GM12878 (cell line): ENCODE data around the gene CCNY. TPM values are rescaled to one million over a fixed set of nuclear protein-coding genes. Genes with fewer than 3 reads are reported as not detected.

Source experiments
- CREB1 ChIP-seq: IDR thresholded peaks from 2 replicates; pipeline ENCODE4 v1.6.1; 2012; ENCODE audit warnings: low read depth, mild to moderate bottlenecking, inconsistent platforms
- IRF3 ChIP-seq: fragments of 450-650 bp; IDR thresholded peaks from 2 replicates; pipeline ENCODE4 v1.6.1; 2014; ENCODE audit warnings: mild to moderate bottlenecking
- IRF4 ChIP-seq: IDR thresholded peaks from 2 replicates; pipeline ENCODE4 v1.6.1; 2011; ENCODE audit warnings: low read depth, low read length
- POU2F2 ChIP-seq: IDR thresholded peaks from 3 replicates; pipeline ENCODE4 v1.6.1; 2011; ENCODE audit warnings: low read depth, mild to moderate bottlenecking, low read length, borderline replicate concordance
- RAD21 ChIP-seq: IDR thresholded peaks from 2 replicates; pipeline ENCODE4 v1.6.1; 2011; ENCODE audit warnings: mild to moderate bottlenecking, low read depth, low read length, moderate library complexity; ENCODE audit not compliant: insufficient read depth
- ZBTB11 ChIP-seq: fragments of 450-650 bp; formaldehyde crosslinking; IDR thresholded peaks from 2 replicates; pipeline ENCODE4 v1.5.0; 2022; ENCODE audit warnings: mild to moderate bottlenecking, missing genetic modification characterization
- polyA plus RNA-seq, 11 experiments: library from polyadenylated mRNA; depleted of rRNA in 4 of 11; unstranded in 6 of 11; stranded (reverse) in 5 of 11; fragments of >200 nt; fragmentation: Nextera tagmentation in 4 of 11; fragmentation: Illumina TruSeq in 1 of 11; extraction: Ambion mirVana in 4 of 11; extraction: Trizol in 1 of 11; gene quantifications; 1 replicate in 1 of 11; 2 replicates in 10 of 11; pipeline versions ENCODE4 v1.2.1 to v1.2.3, GENCODE V29; 2011 to 2016; ENCODE audit warnings: inconsistent platforms in 2 of 11, missing spikeins in 2 of 11, low read depth in 1 of 11
- total RNA-seq, 4 experiments: library from RNA; depleted of rRNA in 3 of 4; stranded (reverse); fragments of >200 nt in 3 of 4; fragmentation: Illumina TruSeq in 1 of 4; extraction: Trizol in 1 of 4; gene quantifications; 2 replicates each; pipeline versions ENCODE4 v1.2.1 to v1.2.3, GENCODE V29; 2013 to 2021

The CCNY gene
- total and polyA plus RNA-seq, 10 of the 15 experiments (the other 5 are each of a cell fraction or from before 2014, with no cell fraction given): 3.6 to 50.0 (median 26.1) TPM

GRCh38 chr10:35563261-35563891 is 227.1 kb downstream of the CCNY start (continued):
- TF ChIP-seq CREB1: 0 out of 2 replicates have a peak, but pooled peaks have one; percentile 42
- TF ChIP-seq IRF4: peak; percentile 74; the same call in 1 of the 2 replicates
- TF ChIP-seq POU2F2: no peak
- TF ChIP-seq IRF3: no peak
- TF ChIP-seq ZBTB11 (CRISPR knock-in tag): no peak
- peak; percentile 71 for TF ChIP-seq RAD21
